Large intestine (tissue), 3 donors: ENCODE results near the gene MYH14. TPM values are rescaled to one million over a fixed set of nuclear protein-coding genes. Genes with fewer than 3 reads are reported as not detected.
"Not testable (repeated sequence)": the region's sequence is repeated elsewhere in the genome, so short reads cannot be mapped to it uniquely, and the experiment has no call there.

Source experiments
- DNase-seq, 2 donors: peaks; one replicate each; pipeline versions ENCODE4 v3.0.0 to v3.0.0-alpha.2; 2013
- H3K27ac ChIP-seq: one replicate; pipeline ENCODE4 v1.5.1; 2013; ENCODE audit warnings: low read length
- H3K27me3 ChIP-seq: 2 replicates; pipeline ENCODE4 v1.6.1; 2013; ENCODE audit warnings: low read length; ENCODE audit not compliant: control insufficient read depth, insufficient read depth
- H3K36me3 ChIP-seq: 2 replicates; pipeline ENCODE4 v1.6.1; 2013; ENCODE audit warnings: low read length; ENCODE audit not compliant: control insufficient read depth, insufficient read depth
- H3K4me1 ChIP-seq: one replicate; pipeline ENCODE4 v1.6.1; 2013; ENCODE audit warnings: low read length; ENCODE audit not compliant: control insufficient read depth, insufficient read depth
- H3K4me3 ChIP-seq: one replicate; pipeline ENCODE4 v1.5.1; 2013; ENCODE audit warnings: low read length
- H3K9me3 ChIP-seq: one replicate; pipeline ENCODE4 v1.6.1; 2013; ENCODE audit warnings: mild to moderate bottlenecking, low read depth, low read length, moderate library complexity; ENCODE audit not compliant: control insufficient read depth
- WGBS: methylation state at CpG from one replicate; pipeline ENCODE4 v1.1.5; 2013; ENCODE audit warnings: low lambda C conversion rate; ENCODE audit not compliant: insufficient coverage; 5-methylcytosine and 5-hydroxymethylcytosine counted together
- polyA plus RNA-seq: library from polyadenylated mRNA; unstranded; fragments of 120-200 nt; gene quantifications from one replicate; pipeline ENCODE4 v1.2.1, GENCODE V29; 2013

Gene MYH14
- polyA plus RNA-seq, 1 donor: 221 TPM

- peaks cover 27% of the 10 kb centered on the region for H3K27me3 ChIP-seq
- no peak overlapping the region for H3K4me3 ChIP-seq
- DNase-seq: no peak
- peaks cover 9% of the 10 kb centered on the region for H3K4me1 ChIP-seq
- no CpG with 5 or more reads among the region's 12 CpGs for WGBS
- H3K9me3 ChIP-seq: peaks cover 6% of the 10 kb centered on the region
- H3K36me3 ChIP-seq: no peaks in the 10 kb centered on the region
- no peak overlapping the region for H3K27ac ChIP-seq
These were observed 120.3 kb downstream of the MYH14 start for GRCh38 chr19:50323782-50324133.

GRCh38 chr19:50324331-50324730 lies 120.9 kb downstream of the MYH14 start:
- WGBS: 96% methylated on average over 3 of the region's 11 CpGs
- H3K27ac ChIP-seq: no peak overlapping the region
- no peaks in the 10 kb centered on the region for H3K36me3 ChIP-seq
- no peak overlapping the region for H3K4me3 ChIP-seq
- H3K27me3 ChIP-seq: peaks cover 30% of the 10 kb centered on the region
- DNase-seq: no peak
- H3K9me3 ChIP-seq: peaks cover 6% of the 10 kb centered on the region
- peaks cover 10% of the 10 kb centered on the region for H3K4me1 ChIP-seq

- no CpG with 5 or more reads among the region's 48 CpGs for WGBS
- H3K36me3 ChIP-seq: no peaks in the 10 kb centered on the region
- no peak overlapping the region for H3K27ac ChIP-seq
- H3K9me3 ChIP-seq: peaks cover 10% of the 10 kb centered on the region
- peaks cover 15% of the 10 kb centered on the region for H3K4me1 ChIP-seq
- no peak overlapping the region for H3K4me3 ChIP-seq
- peak; percentile 50 to 72 for DNase-seq
- peaks cover 42% of the 10 kb centered on the region for H3K27me3 ChIP-seq
These were observed 122.1 kb downstream of the MYH14 start for GRCh38 chr19:50325310-50326100.

- DNase-seq: no peak
- Histone ChIP-seq H3K4me3 (no peak overlapping the region), H3K36me3 (no peaks in the 10 kb centered on the region), H3K9me3 (peaks cover 10% of the 10 kb centered on the region), H3K27ac (no peak overlapping the region), H3K27me3 (peaks cover 47% of the 10 kb centered on the region), H3K4me1 (peaks cover 18% of the 10 kb centered on the region)
- WGBS: no CpG with 5 or more reads among the region's 26 CpGs
These were observed 122.8 kb downstream of the MYH14 start for GRCh38 chr19:50326101-50326664.

- no peaks in the 10 kb centered on the region for H3K36me3 ChIP-seq
- no CpG with 5 or more reads among the region's 4 CpGs for WGBS
- H3K27me3 ChIP-seq: peaks cover 55% of the 10 kb centered on the region
- H3K4me1 ChIP-seq: peaks cover 23% of the 10 kb centered on the region
- no peak overlapping the region for H3K4me3 ChIP-seq
- H3K9me3 ChIP-seq: peaks cover 10% of the 10 kb centered on the region
- no peak overlapping the region for H3K27ac ChIP-seq
- no peak for DNase-seq
These were observed 123.6 kb downstream of the MYH14 start for GRCh38 chr19:50327013-50327412.

GRCh38 chr19:50327461-50328223 lies 124.2 kb downstream of the MYH14 start:
- DNase-seq: no peak
- H3K27ac ChIP-seq: no peak overlapping the region
- no peak overlapping the region for H3K4me3 ChIP-seq
- no peaks in the 10 kb centered on the region for H3K36me3 ChIP-seq
- WGBS: 13% methylated on average over 3 of the region's 20 CpGs
- peaks cover 23% of the 10 kb centered on the region for H3K4me1 ChIP-seq
- peaks cover 10% of the 10 kb centered on the region for H3K9me3 ChIP-seq
- peaks cover 61% of the 10 kb centered on the region for H3K27me3 ChIP-seq

- H3K36me3 ChIP-seq: no peaks in the 10 kb centered on the region
- H3K27ac ChIP-seq: no peak overlapping the region
- H3K4me3 ChIP-seq: no peak overlapping the region
- peak in 1 of 2 donors; percentile 35 for DNase-seq
- H3K4me1 ChIP-seq: peaks cover 30% of the 10 kb centered on the region
- WGBS: no CpG with 5 or more reads among the region's 104 CpGs
- H3K27me3 ChIP-seq: peaks cover 68% of the 10 kb centered on the region
- H3K9me3 ChIP-seq: peaks cover 14% of the 10 kb centered on the region
These were observed 124.9 kb downstream of the MYH14 start for GRCh38 chr19:50328224-50328872.

- DNase-seq: no peak
- Histone ChIP-seq H3K9me3 (peaks cover 14% of the 10 kb centered on the region), H3K27ac (no peak overlapping the region), H3K36me3 (no peaks in the 10 kb centered on the region), H3K4me3 (no peak overlapping the region), H3K27me3 (peaks cover 70% of the 10 kb centered on the region), H3K4me1 (peaks cover 31% of the 10 kb centered on the region)
- whole genome bisulfite sequencing: no CpG with 5 or more reads among the region's 40 CpGs
These were observed 125.4 kb downstream of the MYH14 start for GRCh38 chr19:50328873-50329145.

- WGBS: 20% methylated on average over 1 of the region's 43 CpGs
- peaks cover 14% of the 10 kb centered on the region for H3K9me3 ChIP-seq
- H3K27ac ChIP-seq: peak within 1 kb of the TSS; percentile 44
- no peaks in the 10 kb centered on the region for H3K36me3 ChIP-seq
- peaks cover 36% of the 10 kb centered on the region for H3K4me1 ChIP-seq
- peak; percentile 97 to 98 for DNase-seq
- peak within 1 kb of the TSS; percentile 25 for H3K4me3 ChIP-seq
- H3K27me3 ChIP-seq: peaks cover 74% of the 10 kb centered on the region
These were observed 125.9 kb downstream of the MYH14 start, which contains the start of gene KCNC3 for GRCh38 chr19:50329146-50329925. KCNC3 (minus strand) TSS chr19:50329377; CDS start chr19:50329082, 295 bp downstream.

- Histone ChIP-seq H3K4me1 (peaks cover 36% of the 10 kb centered on the region), H3K4me3 (peak overlapping the region; percentile 25), H3K27me3 (peaks cover 76% of the 10 kb centered on the region), H3K9me3 (peaks cover 14% of the 10 kb centered on the region), H3K27ac (peak overlapping the region; percentile 44)
- H3K36me3 ChIP-seq, DNase-seq: not testable (repeated sequence)
- 24% methylated on average over 4 of the region's 18 CpGs for WGBS
These were observed 126.5 kb downstream of the MYH14 start for GRCh38 chr19:50329926-50330294.
